ENCODE data around the gene MSRB1. TPM values are rescaled to one million over a fixed set of nuclear protein-coding genes. Genes with fewer than 3 reads are reported as not detected.

The MSRB1 gene
- total RNA-seq, 1 donor from 2014 or later, result 11.7 TPM

DNA sequence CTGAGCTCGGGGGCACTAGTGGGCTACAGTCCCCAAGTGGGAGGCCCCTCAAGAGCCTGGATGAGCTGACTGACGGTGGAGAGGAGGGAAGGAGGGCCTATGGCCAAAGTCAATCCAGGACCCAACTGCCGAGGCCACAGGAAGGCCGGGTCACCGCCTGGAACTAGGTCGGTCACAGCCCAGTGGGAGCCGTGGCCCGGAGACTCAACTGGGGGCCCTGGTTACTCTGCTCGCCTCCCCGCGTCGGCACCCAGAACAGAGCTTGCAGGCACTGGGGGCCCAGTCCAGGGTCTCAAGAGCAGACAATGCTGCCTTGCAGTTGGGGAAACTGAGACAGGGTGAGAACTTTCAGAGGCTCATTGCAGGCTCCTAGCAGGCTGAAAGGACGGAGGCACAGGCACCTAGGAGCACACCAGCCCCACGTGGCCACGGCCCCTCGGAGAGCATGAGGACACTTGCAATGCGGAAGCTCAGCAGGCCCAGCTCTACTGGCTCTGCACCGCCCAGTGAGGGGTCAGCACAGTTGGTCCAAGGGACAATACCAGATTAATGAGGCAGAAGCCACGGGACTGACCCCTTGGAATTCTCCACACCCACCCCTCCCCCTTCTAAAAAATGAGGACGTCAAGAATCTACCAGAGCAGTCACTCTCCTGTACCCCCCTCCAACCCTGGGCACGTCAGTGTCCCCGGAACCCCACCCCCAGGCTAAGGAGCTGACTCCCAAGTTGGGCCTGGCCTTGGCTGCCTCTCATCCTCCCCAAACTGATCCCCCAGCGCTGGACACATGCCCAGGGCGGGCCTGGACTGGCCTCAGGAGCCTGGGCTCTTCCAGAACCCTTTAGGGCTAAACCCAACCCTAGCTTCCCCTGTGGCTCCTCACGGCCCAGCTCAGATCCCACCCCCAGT lies 27.0 kb downstream of the MSRB1 start:
- H3K36me3 ChIP-seq (ENCODE audit: control insufficient read depth, insufficient read depth, low read length), result no peaks in the 10 kb centered on the region
- no peak for DNase-seq (ENCODE audit: low read depth)
- TF ChIP-seq, protein P1, sequence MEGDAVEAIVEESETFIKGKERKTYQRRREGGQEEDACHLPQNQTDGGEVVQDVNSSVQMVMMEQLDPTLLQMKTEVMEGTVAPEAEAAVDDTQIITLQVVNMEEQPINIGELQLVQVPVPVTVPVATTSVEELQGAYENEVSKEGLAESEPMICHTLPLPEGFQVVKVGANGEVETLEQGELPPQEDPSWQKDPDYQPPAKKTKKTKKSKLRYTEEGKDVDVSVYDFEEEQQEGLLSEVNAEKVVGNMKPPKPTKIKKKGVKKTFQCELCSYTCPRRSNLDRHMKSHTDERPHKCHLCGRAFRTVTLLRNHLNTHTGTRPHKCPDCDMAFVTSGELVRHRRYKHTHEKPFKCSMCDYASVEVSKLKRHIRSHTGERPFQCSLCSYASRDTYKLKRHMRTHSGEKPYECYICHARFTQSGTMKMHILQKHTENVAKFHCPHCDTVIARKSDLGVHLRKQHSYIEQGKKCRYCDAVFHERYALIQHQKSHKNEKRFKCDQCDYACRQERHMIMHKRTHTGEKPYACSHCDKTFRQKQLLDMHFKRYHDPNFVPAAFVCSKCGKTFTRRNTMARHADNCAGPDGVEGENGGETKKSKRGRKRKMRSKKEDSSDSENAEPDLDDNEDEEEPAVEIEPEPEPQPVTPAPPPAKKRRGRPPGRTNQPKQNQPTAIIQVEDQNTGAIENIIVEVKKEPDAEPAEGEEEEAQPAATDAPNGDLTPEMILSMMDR (IDR thresholded peaks at IDR 0.05; ENCODE audit: insufficient read depth, low read length, poor library complexity, severe bottlenecking), result no peak
- H3K4me3 ChIP-seq (ENCODE audit: low read depth, low read length), result no peak overlapping the region
- peaks cover 73% of the 10 kb centered on the region for H3K27me3 ChIP-seq (ENCODE audit: control insufficient read depth, insufficient read depth, low read length)

DNA sequence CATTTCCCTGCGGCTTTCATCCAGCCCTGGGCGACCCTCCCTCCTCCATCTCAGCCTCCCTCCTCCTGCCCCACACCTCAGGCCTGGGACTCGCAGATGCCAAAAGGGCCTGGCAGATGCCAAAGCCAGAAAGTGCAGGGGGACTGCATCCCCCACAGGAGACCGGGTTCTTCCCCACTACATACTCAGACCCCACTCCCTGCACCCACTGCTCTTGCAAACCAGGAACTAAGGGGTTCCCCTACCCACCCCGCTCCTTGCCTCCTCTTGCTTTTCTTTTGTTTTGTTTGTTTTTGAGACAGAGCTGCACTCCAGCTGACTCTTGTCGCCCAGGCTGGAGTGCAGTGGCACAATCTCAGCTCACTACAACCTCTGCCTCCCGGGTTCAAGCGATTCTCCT lies 28.0 kb downstream of the MSRB1 start:
- no peak for DNase-seq (ENCODE audit: low read depth)
- Histone ChIP-seq H3K4me3 (ENCODE audit: low read depth, low read length) (no peak overlapping the region), H3K36me3 (ENCODE audit: control insufficient read depth, insufficient read depth, low read length) (no peaks in the 10 kb centered on the region), H3K27me3 (ENCODE audit: control insufficient read depth, insufficient read depth, low read length) (peaks cover 63% of the 10 kb centered on the region)
- TF ChIP-seq, protein P1 (IDR thresholded peaks at IDR 0.05; ENCODE audit: insufficient read depth, low read length, poor library complexity, severe bottlenecking), result no peak

DNA sequence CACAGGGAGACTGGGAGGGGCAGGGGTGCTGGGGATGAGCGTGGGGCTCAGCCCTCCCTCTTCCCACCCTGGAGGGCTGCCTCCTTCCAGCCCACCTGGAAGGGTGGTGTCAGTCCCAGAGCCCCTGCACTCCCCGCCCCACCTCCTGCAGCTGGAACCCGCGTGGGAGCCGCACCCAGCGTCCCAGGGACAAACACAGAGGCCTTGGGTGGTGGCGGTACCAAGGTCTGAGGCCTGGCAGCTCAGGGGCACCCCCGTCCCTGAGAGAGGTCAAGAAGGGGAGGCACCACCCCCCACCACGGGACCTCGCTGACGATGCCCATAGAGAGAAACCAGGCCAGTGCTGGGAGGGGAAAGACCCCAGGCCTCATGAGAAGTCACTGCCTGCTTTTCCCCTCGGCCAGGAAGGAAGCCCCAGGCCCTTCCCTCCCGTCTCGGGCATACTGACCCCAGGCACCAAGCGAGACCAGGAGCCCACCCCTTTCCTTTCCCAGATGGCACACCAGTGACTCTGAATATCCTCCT lies 28.9 kb downstream of the MSRB1 start:
- Histone ChIP-seq H3K36me3 (ENCODE audit: control insufficient read depth, insufficient read depth, low read length) (no peaks in the 10 kb centered on the region), H3K27me3 (ENCODE audit: control insufficient read depth, insufficient read depth, low read length) (peaks cover 57% of the 10 kb centered on the region), H3K4me3 (ENCODE audit: low read depth, low read length) (no peak overlapping the region)
- no peak for DNase-seq (ENCODE audit: low read depth)
- TF ChIP-seq, protein P1 (IDR thresholded peaks at IDR 0.05; ENCODE audit: insufficient read depth, low read length, poor library complexity, severe bottlenecking), result no peak

DNA sequence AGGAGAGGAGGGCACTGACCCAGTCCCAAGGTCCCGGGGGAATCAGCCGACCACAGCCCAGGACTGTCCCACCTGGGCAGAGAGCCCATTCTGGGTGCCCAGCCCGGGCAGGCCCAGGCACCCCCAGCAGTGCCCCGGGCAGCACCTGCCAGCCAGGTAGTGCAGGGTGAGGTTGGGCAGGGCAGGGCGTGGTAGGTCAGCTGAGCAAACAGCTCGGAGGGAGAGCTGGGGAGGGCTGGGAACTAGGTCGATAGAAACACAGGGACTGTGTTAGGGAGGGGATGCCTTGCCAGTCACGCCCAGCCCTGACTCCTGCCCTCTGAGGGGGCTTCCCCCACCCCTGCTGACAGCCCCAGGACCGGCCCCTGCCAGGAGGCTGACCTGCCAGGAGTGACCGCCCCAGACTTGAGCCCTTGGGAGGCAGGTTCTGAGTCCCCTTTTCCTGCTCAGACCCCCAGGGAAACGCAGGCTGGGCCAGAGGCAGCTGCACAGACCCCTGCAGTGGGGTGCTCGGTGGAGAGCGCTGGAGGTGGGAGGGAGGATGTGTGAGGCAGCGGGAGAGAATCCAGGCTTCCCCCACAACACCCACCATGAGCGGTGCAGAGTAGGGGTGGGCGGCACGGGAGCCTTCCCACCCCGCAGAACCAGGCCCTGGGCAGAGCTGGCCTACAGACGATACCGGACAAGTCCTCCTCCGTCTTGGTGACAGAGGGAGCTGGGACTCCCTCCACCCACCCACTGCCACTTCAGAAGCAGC lies 29.5 kb downstream of the MSRB1 start:
- Histone ChIP-seq H3K27me3 (ENCODE audit: control insufficient read depth, insufficient read depth, low read length) (peaks cover 51% of the 10 kb centered on the region), H3K4me3 (ENCODE audit: low read depth, low read length) (no peak overlapping the region), H3K36me3 (ENCODE audit: control insufficient read depth, insufficient read depth, low read length) (no peaks in the 10 kb centered on the region)
- TF ChIP-seq, protein P1 (IDR thresholded peaks at IDR 0.05; ENCODE audit: insufficient read depth, low read length, poor library complexity, severe bottlenecking), result no peak
- DNase-seq (ENCODE audit: low read depth), result no peak

DNA sequence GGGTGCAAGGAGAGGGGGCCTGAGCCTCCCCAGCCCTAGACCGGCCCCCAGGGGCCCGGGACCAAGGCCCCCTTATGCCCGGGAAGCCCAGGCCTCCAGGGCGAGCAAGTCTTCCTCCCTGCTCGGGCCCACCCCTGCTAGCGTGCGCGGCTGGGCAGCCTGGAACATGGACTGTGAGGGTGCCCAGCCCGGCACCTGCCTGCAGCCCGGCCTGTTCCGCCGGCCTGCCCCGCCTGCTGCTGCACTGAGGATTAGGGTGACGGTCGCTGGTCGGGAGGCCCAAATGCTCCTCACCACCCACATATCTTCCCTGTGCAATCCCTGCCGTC lies 30.8 kb downstream of the MSRB1 start:
- Histone ChIP-seq H3K27me3 (ENCODE audit: control insufficient read depth, insufficient read depth, low read length) (peaks cover 50% of the 10 kb centered on the region), H3K4me3 (ENCODE audit: low read depth, low read length) (no peak overlapping the region), H3K36me3 (ENCODE audit: control insufficient read depth, insufficient read depth, low read length) (no peaks in the 10 kb centered on the region)
- TF ChIP-seq, protein P1 (IDR thresholded peaks at IDR 0.05; ENCODE audit: insufficient read depth, low read length, poor library complexity, severe bottlenecking), result no peak
- no peak for DNase-seq (ENCODE audit: low read depth)
